ENCODE results near the gene PDK3. TPM values are rescaled to one million over a fixed set of nuclear protein-coding genes. Genes with fewer than 3 reads are reported as not detected.

Gene PDK3
- polyA plus RNA-seq, 1 donor from 2014 or later, result 2.1 TPM

DNA sequence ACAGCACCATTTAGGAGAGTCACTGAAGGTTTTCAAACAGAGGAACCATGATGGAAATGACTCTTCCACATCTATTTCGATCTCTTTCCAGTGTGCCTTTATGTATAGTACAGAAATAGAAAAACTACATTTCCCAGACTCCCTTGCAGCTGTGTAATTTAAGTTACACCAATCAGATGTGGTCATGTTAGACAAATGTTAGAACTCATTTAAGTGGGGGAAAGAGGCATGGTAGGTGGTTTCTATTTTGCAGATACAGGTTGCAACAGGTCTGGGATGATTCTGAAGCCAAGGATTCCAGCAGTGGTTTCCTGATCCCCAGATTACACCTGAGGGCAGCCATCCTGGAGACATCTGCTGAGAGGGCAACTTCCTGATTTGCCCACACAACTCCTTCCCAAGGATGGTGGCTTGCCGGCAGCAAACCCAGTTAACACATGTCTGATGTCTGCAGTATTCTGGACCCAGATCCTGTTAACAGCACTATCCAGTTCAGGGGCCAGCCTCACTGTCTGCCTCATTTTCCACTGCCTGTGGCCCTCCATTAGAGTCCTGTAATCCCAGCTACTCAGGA is 38.7 kb upstream of the PDK3 start:
- Histone ChIP-seq H3K4me3 (ENCODE audit: low read length) (no peak overlapping the region), H2AFZ (ENCODE audit: low read depth, low read length) (no peak overlapping the region), H3K36me3 (ENCODE audit: insufficient read depth, low read length) (no peaks in the 10 kb centered on the region), H3K9me3 (ENCODE audit: low read length) (no peaks in the 10 kb centered on the region), H3K27me3 (ENCODE audit: insufficient read depth, low read depth, low read length) (no peaks in the 10 kb centered on the region), H3K4me2 (ENCODE audit: low read length) (no peak overlapping the region), H4K20me1 (ENCODE audit: insufficient read depth) (no peaks in the 10 kb centered on the region), H3K79me2 (replicated peaks; ENCODE audit: insufficient read depth, low read length) (no peaks in the 10 kb centered on the region), H3F3A (ENCODE audit: insufficient read depth, low read length, poor library complexity, severe bottlenecking) (no peaks in the 10 kb centered on the region), H3K9ac (ENCODE audit: low read length) (no peak overlapping the region), H3K9me2 (ENCODE audit: insufficient read depth, low read length) (no peaks in the 10 kb centered on the region), H3K27ac (ENCODE audit: low read length) (no peak overlapping the region)
- TF ChIP-seq CTCF (IDR thresholded peaks at IDR 0.05; ENCODE audit: poor library complexity, severe bottlenecking) (no peak), TAF1 (IDR thresholded peaks at IDR 0.05; ENCODE audit: low read depth) (no peak), POLR2AphosphoS5 (IDR thresholded peaks at IDR 0.05) (no peak), SMC3 (conservative IDR thresholded peaks at IDR 0.05; ENCODE audit: poor library complexity) (no peak), RAD21 (conservative IDR thresholded peaks at IDR 0.05) (no peak)

GRCh38 chrX:24426921-24427746 is 38.0 kb upstream of the PDK3 start:
- Histone ChIP-seq H3F3A (ENCODE audit: insufficient read depth, low read length, poor library complexity, severe bottlenecking) (no peaks in the 10 kb centered on the region), H3K36me3 (ENCODE audit: insufficient read depth, low read length) (no peaks in the 10 kb centered on the region), H3K27ac (ENCODE audit: low read length) (no peak overlapping the region), H2AFZ (ENCODE audit: low read depth, low read length) (no peak overlapping the region), H3K9ac (ENCODE audit: low read length) (no peak overlapping the region), H3K4me2 (ENCODE audit: low read length) (no peak overlapping the region), H3K9me3 (ENCODE audit: low read length) (no peaks in the 10 kb centered on the region), H3K4me3 (ENCODE audit: low read length) (no peak overlapping the region), H4K20me1 (ENCODE audit: insufficient read depth) (no peaks in the 10 kb centered on the region), H3K9me2 (ENCODE audit: insufficient read depth, low read length) (no peaks in the 10 kb centered on the region), H3K79me2 (replicated peaks; ENCODE audit: insufficient read depth, low read length) (no peaks in the 10 kb centered on the region), H3K27me3 (ENCODE audit: insufficient read depth, low read depth, low read length) (no peaks in the 10 kb centered on the region)
- TF ChIP-seq CTCF (IDR thresholded peaks at IDR 0.05; ENCODE audit: poor library complexity, severe bottlenecking) (no peak), SMC3 (conservative IDR thresholded peaks at IDR 0.05; ENCODE audit: poor library complexity) (no peak), TAF1 (IDR thresholded peaks at IDR 0.05; ENCODE audit: low read depth) (no peak), POLR2AphosphoS5 (IDR thresholded peaks at IDR 0.05) (no peak), EP300 (conservative IDR thresholded peaks at IDR 0.05; ENCODE audit: poor library complexity, severe bottlenecking) (no peak), REST (IDR thresholded peaks at IDR 0.05; ENCODE audit: borderline replicate concordance) (no peak), MXI1 (conservative IDR thresholded peaks at IDR 0.05; ENCODE audit: poor library complexity, severe bottlenecking) (no peak), EZH2 (IDR thresholded peaks at IDR 0.05; ENCODE audit: borderline replicate concordance, insufficient read depth, low read length, poor library complexity, severe bottlenecking) (no peak), RAD21 (conservative IDR thresholded peaks at IDR 0.05) (no peak)
